HuH-7 (cell line): ENCODE measurements around the gene MICAL1.

Source experiments
- DNase-seq: peaks from one replicate; pipeline ENCODE4 v3.0.0; 2011; ENCODE audit warnings: low spot score

MICAL1 gene, protein sequence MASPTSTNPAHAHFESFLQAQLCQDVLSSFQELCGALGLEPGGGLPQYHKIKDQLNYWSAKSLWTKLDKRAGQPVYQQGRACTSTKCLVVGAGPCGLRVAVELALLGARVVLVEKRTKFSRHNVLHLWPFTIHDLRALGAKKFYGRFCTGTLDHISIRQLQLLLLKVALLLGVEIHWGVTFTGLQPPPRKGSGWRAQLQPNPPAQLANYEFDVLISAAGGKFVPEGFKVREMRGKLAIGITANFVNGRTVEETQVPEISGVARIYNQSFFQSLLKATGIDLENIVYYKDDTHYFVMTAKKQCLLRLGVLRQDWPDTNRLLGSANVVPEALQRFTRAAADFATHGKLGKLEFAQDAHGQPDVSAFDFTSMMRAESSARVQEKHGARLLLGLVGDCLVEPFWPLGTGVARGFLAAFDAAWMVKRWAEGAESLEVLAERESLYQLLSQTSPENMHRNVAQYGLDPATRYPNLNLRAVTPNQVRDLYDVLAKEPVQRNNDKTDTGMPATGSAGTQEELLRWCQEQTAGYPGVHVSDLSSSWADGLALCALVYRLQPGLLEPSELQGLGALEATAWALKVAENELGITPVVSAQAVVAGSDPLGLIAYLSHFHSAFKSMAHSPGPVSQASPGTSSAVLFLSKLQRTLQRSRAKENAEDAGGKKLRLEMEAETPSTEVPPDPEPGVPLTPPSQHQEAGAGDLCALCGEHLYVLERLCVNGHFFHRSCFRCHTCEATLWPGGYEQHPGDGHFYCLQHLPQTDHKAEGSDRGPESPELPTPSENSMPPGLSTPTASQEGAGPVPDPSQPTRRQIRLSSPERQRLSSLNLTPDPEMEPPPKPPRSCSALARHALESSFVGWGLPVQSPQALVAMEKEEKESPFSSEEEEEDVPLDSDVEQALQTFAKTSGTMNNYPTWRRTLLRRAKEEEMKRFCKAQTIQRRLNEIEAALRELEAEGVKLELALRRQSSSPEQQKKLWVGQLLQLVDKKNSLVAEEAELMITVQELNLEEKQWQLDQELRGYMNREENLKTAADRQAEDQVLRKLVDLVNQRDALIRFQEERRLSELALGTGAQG

DNA sequence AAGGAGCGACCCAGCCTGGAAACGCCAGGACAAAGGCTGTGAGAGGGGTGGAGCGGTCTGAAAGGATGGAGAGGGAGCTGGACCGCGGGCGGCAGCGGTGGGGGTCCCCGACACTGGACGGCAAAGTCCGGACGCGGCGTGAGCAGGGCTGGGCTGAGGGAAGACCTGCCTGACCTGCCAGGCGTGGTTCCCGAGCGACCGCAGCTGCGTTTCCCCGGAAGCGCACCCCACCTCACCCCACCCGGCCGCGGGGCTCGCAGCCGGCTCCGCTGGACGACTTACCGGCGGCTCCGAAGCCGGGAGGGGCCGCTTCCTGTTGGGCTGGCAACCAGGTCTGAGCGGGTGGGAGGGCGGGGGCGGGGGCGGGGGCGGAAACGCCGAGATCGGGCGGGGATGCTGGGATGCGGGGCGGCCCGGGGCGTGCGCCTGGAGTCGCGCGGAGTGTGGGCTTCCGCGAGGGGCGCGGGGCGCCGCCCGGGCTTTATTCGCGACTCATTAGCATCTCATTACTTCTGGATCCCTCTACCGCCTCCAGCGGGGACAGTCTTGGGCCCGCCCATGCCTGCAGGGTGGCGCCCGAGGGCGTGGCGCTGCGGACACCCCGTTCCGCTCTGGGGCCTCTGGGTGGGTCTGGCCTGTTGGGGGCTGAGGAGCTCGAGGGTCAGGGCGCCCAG lies at the start of gene MICAL1:
TSS of gene MICAL1 (minus strand) at position 336 of the 674 bp plus-strand sequence. CDS start 1,576 bp downstream, outside the sequence.
- DNase-seq: peak; percentile 77

DNA sequence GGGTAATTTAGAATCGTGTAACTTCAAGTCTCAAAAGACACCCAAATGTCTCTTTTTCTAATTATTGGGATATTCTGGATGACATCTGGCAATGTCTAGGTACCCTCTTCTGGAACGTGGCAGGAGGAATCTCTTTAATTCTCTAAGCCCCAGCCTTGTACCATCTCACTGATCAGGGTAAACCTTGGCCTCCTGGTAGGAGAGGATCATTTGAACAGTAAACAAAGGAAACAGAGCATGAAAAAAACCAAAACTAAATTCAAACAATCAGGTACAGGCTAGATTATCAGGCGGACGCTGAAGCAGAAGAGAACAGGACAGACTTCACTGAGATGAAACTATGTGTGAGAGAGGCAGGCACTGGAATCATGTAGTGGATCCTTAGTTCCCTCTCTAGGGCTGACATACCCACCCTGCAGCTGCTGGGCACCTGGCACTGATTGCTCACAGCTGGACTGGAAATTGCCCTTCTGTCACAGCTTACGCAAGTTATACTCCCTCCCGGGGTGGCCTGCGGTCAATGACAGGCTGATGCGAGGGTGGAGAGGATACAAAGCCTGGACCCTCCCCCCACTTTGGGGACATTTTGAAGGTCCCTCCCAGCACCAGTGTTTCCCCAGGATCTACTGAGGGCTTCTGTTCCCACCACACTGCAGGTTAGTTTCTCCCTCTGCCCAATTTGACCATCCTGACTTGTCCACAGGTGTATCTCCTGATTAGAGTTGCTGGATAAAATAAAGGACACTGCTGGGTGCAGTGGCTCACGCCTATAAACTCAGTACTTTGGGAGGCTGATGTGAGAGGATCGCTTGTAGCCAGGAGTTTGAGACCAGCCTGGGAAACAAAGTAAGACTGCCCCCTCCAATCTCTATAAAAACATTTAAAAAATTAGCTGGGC lies 48.0 kb upstream of the MICAL1 start:
- no peak for DNase-seq

DNA sequence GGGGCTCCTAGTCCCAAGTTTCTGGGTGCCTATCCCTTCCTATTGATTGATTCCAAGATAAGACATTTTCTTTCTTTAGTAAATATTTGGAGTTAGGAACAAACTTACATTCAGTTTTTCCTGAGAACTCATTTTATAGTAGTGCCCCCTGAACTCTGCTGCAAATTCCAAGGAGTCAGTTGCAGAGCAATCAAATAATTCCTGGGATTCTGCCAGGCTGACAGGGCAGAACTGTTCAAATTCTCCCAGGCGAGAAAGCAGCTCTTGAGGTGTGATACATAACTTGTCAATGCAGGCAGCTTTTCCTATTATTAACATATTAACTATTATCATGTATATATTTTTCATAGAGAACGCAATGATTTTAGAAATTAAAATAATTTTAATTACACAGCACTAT lies 43.4 kb upstream of the MICAL1 start:
- DNase-seq: no peak

DNA sequence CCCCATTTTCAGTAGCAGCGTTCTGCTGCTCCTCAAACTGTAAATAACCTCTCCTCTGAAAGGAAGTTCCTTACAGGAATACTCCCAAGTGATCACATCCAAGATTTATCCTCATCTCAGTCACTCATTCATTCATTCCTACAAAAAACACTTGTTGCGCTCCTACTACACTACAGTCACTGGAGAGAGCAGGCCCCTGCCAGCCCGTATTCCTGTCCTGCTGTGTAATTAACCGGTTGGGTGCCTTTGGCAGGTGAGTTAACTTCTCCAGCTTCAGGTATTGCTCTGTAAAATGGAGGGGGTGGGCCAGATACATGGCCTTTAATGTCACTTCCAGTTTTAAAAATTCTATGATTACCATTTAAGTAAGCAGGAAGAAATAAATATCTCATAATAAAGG lies 42.5 kb upstream of the MICAL1 start:
- no peak for DNase-seq

DNA sequence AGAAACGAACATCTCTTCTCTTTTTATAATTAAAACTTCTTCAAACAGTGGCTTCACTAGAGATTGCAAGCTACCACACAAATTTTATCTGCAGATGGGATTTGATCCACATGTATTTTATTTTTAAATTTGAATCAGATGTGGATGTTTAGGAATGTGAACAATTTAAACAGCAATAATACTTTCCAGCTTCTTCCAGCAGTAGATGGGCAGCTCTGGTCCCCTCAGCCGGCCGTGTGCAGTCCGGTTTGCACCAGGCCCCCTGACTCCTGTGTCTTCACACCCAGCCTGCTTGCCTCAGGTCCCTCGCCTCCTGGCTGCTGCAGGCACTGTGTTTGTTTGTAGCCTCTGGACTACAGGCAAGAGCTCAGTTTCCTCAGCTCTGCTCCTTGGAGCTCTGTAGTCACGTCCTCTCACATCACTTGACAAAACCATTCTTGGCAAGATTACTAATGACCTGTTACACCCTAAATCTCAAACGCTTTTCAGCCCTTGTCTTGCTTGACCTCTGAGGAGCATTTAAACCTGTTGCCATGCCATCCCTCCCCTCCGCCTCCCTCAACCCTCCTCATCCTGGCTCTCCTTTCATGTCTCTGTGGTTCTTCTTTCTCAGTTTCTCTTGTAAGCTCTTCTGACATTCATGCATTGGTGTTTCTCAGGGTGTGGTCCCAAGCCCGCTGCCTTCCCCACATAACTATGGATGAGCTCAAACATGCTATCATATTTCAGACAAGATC lies 40.6 kb upstream of the MICAL1 start:
- no peak for DNase-seq

DNA sequence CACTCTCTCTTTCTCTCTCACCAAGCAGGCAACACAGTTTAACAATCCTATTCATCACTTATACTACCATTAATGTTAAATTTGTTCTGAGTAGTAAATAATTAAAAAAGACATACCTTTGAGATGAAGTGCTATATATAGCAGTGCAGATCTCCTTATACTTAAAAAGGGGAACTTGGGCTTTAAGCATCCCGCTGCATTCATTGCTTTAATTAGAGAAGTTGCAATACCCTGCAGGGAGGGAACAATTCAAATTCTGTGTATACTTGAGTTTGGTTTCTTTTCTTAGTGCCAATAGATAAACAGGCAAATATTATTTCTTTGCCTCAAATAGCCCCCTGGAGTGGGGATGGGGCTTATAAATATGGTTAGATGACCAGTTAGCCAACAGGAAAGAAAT lies 38.3 kb upstream of the MICAL1 start:
- no peak for DNase-seq

DNA sequence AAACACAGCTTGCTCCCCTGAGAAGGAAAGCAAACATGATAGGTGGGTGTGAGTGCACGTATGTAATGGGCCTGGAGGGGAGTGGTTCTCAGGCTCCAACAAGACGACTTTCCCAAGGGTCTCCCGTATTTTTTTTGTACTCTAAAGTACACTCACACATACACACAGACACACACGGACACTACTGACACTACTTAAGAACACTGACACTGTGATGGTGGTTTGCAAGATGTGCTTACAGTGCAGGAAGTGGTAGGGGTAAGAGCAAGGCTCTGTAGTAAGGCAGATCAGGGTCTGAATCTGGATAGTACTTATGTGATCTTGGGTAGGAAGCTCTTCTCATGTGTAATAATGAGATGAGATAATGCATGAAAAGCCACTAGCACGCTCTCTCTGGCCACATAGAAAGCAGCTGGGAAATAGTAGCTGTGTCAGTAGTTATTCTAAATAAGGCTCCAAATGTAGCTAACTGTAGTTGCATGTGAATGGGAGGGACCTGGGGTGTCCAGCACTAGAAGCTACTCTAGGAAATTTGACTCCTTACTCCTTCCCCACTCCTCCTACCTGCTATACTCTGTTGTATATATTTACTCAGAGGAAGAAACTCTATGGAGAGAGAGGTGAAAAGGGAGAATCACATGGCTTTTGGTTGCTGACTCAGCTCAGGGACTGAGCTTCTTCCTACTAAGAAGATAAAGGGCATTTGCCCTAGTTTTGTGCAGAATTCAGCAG lies 35.8 kb upstream of the MICAL1 start:
- no peak for DNase-seq

DNA sequence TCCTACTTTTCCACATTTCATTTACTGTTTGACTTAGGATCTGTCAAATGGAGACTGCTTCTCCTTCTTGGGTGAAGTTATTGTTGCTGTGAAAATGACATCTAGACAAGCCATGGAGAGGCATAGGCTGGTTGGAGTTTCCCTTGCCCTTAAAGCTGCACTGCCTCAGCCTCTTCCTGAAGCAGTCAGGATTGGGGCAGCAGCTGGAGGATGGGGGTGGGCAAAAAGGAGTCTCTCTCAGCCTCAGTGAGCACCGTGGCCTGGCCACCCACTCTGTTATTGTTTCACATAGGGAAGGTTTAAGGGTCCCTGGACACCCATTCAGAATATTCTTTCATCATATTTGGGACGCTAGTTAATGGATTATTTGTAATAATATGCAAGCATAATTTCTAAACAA lies 35.1 kb upstream of the MICAL1 start:
- DNase-seq: no peak

DNA sequence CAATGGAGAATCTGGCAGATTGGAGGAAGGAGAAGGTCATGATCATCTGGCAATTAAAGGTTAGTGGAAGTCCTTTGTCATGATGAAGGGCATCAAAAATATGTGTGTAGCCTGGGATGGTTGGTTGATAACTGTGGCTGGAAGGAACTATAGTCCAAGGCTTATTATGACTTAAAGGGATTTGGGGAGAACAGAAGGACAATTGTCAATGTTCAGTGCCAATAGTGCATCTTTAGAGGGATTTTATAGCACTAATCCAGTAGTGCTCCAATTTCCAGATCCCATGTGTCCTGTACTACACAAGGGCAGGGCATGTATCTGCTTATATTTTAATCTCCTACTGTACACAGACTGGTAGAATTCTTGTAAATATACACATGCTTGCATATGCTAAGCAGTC lies 32.4 kb upstream of the MICAL1 start:
- DNase-seq: no peak

DNA sequence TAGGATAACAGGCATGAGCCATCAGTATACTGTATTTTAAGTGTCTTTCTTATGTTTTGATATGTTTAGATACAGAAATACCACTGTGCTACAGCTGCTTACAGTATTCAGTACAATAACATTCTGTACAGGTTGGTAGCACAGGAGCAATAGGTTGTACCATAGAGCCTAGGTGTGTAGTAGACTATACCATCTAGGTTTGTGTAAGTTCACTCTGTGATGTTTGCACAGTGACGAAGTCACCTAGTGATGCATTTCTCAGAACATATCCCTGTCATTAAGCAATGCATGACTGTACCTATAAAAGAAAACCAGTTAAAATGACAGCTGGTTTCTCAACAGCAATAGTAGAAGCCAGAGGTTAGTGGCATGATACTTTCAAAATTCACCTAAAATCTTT lies 30.5 kb upstream of the MICAL1 start:
- DNase-seq: no peak

DNA sequence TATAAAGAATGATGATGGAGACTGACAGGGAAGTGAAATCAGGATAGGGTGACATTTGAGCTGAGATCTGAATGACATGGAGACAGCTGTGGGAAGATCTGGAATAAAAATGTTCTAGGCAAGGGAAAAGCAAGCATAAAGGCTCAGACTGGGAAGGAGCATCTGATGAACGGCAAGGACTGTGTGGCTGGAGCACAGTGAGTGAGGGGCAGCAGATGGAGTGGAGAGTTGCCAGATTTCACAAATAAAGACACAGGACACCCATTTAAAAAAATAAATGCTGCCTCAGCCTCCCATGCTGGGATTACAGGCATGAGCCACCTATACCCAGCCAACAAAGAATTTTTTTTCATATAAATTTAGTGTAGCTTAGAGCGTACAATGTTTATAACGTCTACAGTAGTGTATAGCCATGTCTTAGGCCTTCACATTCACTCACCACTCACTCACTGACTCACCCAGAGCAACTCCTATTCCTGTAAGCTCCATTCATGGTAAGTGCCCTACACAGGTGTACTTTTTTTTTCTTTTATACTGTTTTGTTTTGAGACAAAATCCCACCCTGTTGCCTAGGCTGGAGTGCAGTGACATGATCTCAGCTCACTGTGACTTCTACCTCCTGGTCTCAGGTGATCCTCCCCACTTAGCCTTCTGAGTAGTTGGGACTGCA lies 29.8 kb upstream of the MICAL1 start:
- no peak for DNase-seq

DNA sequence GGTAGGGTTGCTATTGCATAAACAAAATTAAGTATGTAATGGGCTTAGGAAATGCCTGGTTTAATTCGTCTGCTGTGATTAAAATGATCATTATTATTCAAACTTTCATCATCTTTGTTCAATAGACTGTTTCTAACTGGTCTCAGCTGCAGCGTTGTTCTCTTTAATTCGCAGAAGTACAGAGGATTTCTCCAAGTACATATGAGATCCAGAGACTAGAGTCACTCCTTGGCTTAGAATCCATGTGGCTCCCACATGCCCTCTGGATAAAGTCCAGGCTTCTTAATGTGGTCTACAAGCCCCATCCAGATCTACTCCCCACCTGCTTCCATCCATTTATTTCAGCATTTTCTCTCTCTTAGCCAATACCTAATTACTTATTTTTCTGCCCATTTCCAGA lies 28.6 kb upstream of the MICAL1 start:
- DNase-seq: no peak

DNA sequence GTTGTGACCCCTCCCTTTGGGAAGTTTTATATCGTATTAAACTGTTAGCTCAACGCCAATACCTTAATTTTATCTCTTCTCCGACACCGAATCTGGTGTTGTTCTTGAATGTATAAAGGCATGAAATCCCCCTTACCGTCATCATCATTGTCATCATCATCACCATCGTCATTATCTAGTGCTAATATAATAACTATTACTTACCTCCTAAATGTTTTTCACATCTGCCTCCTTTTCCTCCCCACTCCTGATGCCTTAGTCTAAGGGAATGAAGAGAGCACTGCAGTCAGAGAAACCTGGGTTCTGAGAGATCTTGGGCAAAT lies 28.1 kb upstream of the MICAL1 start:
- no peak for DNase-seq

DNA sequence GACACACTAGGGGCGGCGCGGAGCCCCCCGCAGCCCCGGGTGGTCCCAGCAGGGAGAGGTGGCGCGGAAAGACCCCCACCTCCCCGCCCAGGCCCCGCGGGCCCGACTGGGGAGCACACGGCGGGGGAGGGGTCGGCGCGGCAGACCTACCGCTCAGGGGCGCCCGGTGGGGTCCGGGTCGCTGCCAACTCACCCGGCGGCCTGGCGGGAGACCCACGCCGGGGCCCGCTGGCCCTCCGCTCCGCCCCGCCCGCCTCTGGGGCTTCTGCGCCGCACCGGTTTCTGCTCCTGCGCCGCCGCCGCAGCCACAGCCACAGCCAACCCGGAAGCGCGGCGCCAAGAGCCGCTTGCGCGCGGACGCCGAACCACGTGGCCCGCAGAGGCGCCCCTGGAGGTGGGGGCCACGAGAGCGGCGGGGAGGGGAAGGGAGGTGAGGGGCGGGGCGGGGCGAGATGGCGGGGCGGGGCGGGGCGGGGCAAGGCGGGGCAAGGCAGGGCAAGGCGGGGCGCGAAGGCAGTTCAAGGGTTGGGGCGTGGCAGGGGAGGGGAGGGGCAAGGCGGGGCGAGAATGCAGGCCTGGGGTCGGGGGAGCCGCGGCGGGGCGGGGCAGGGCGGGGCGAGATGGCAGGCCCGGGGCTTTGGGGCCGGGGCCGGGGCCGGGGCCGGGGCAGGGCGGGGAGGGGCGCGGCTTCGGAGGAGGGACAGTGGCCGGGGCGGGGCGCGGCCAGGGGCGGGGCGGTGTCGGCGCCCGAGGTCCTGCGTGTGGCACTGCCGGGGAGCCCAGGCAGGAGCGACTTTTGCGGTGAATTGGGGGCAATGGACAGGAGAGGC lies 27.5 kb upstream of the MICAL1 start, which contains the start of gene ZBTB24:
TSS of gene ZBTB24 (minus strand) at position 315 of the 830 bp plus-strand sequence. CDS start 1,193 bp downstream, outside the sequence.
- peak; percentile 83 for DNase-seq

DNA sequence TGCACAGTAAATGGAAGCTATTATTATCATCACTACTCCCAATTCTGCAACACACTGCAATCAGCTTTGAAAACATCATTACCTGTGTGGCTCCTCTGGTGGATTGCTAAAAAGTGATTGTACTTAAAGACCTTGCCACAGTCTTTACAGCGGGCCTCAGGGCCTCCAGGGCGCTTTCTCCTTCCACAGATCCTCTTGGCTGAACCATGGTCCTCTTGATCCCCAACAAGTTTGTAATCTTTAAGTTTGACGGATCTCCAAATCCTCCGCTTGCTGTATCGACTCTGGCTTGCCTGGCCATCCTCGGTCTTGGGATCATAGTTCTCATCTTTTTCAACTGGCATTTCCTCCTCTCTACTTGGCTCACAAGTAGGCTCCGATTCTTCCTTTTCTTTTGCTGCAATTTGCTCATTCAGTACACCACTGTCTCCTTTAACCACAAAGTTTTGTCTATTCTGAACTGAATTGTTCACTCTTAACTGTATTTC lies 25.5 kb upstream of the MICAL1 start:
- DNase-seq: no peak

DNA sequence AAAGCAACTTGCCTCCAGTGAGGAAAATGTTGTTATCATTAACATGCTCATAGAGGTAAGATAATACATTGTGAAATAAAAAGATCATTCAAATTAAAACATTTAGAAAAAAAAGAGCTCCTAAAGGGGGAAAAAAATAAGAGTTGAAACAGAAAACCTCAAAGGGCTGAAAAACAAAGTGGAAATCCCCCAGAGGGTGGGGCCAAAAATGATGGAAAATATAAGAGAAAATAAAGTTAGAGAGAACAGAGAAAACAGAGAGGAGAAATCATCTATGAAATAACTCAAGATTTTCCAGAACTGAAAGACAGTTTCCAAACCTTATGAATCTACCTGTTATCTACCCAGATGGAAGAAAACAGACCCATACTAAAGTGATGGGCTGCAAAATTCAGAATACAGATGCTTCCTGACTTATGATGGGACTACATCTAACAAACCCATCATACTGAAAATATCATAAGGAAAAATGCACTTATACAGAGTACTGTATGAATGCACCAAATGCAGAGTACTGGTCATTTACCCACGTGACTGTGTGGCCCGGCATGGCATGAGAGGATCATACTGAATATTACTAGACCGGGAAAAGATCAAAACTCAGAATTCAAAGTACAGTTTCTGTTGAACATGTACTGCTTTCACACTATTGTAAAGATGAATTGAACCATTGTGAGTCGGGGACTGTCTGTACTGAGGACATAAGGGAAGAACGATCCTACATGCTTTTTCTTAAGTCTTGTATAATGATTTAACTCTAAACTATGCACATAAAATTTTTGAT lies 23.5 kb upstream of the MICAL1 start:
- DNase-seq: no peak

DNA sequence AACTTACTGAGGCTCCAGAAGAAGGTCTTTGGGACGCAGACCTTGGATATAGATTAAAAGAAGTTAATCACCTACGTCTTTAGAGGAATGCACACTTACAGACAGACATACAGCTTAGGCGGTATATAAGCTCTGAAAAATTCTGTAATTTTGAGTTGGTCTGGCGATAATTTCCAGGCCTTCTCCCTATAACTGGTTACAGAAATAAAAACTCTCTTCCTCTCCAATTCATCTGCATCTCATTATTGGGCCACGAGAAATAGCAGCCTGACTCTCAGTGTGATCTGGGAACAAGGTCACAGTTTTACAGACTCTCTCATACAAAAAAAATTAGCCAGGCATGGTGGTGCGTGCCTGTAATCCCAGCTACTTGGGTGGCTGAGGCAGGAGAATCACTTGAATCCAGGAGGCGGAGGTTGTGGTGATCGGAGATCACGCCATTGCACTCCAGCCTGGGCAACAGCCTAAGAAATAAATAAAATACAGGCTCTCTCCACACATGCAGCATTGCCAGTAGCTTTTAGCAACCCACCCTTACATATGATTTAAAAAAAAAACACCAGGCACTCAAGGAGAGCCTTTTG lies 22.7 kb upstream of the MICAL1 start:
- DNase-seq: no peak
